GM21360 (cell line): ENCODE data around the gene SPO11.

Experiments
- ATAC-seq: cut with Tn5 transposase; IDR thresholded peaks from one replicate; pipeline ENCODE4 v1.9.1; 2021; ENCODE audit warnings: mild to moderate bottlenecking, moderate library complexity; ENCODE audit not compliant: unreplicated experiment

Gene SPO11

DNA sequence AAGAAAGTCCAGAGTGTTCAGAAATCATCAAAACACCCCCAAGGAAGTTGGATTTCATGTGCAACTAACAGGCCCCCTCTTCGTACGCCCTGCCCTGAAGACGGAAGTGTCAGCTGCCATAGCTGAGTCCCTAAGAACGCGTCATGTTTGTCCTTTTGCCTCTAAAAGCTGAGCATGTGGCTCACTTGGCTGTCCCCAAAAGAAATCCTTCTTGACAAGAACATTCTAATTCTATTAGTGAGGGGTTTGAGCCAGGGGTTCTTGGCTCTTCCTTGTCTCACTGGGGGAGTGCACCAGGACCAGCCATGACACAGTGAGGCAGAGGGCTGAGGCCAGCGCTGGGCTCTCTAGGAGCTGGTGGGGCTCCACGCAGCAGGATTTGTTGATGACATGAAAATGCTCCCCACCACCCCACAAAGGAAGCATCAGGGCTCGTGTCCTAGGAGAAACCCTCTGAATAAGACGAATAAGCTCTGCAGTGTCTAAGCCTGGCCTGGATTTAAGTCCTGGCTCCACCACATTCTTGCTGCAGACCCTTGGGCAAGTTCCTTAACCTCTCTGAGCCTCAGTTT lies 20.0 kb upstream of the SPO11 start:
- no peak for ATAC-seq

DNA sequence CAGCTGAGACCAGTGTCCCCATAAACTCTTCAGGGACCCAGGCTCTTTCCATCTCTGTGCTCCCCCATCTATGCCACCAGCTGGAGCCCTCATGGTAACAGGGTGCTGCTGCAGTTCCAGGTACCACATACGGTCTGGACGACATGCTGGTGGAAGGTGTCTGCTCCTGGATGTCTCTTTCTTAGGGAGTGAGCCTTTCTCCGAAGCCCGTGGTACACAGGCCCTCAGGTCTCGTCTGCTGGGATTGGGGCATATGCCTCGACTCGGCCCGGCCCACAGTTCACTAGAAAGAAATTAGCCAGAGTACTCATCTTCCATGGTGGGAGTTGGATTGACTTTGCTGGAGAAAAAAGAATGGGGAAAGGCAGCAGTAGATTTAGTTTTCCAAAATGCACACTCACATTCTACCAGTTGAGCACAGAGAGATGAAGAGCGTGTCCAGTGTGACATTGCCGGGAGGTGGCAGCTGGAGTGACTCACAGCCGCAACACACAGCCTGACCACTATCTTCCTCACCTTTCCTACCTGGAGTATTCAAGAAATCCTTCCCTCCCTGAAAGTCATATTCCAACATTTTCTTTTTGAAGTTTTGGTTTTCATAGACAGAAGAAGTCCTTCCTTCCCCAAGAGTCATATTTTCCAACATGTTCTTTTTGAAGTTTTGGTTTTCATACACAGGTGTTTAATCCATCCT lies 18.6 kb upstream of the SPO11 start:
- no peak for ATAC-seq

GRCh38 chr20:57312138-57312537 lies 17.5 kb upstream of the SPO11 start:
- no peak for ATAC-seq

DNA sequence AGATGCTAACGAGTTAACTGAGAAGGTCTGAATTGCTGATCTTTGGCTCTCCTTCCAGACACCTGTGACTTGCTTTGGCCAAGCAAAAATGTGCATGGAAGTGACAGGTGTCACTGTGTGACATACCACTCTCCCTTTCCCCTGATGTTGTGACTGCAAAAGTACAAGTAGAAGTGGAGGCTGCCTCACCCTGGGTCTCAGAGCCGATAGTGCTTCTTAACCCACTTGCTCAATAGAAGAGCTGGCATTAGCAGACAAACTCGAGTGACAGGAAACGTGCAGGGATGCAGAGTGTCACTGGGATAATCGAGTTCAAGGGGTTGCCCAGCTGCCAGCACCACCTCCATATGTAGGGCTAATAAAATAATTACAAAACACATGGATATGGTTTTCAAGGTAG lies 16.4 kb upstream of the SPO11 start:
- no peak for ATAC-seq

GRCh38 chr20:57313951-57314350 lies 15.7 kb upstream of the SPO11 start:
- no peak for ATAC-seq

DNA sequence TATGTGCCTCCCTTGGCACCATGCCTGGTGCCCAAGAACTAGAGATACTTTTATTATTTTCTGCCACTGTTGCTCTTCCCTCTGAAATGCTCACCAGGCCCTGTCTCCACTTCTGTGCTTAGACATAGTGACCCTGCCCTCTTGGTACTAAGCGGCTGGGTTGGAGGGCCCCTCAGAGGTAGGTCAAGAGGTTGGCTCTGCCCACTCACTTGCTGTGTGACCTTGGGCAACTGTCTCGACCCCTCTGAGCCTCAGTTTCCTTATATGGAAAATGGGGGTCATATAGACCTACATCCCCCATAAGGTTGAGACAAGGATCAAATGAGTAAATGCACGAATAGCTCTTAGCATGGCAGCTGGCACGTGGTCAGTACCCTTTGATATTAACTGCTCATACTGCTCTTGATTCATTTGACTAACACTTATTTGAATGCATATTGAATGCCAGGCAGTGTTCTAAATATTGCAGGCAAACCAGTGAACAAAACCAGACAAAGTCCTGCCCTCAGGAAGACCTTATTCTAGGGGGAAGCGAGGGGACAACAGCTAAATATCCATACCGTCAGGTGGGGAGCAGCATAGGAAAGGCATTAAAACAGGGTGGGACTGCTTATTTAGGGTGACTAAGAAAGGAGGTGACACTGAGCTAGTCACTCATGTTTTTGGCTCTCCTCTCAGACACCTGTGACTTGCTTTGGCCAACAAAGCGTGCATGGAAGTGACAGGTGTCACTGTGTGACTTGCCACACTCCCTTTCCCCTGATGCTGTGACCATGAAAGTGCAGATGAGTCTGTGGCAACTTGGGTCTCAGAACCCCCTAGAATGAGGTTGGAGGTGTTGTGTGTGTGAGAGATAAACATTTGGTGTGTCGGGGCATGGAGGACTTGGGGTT lies 14.3 kb upstream of the SPO11 start:
- no peak for ATAC-seq

GRCh38 chr20:57315976-57316480 lies 13.6 kb upstream of the SPO11 start:
- no peak for ATAC-seq

DNA sequence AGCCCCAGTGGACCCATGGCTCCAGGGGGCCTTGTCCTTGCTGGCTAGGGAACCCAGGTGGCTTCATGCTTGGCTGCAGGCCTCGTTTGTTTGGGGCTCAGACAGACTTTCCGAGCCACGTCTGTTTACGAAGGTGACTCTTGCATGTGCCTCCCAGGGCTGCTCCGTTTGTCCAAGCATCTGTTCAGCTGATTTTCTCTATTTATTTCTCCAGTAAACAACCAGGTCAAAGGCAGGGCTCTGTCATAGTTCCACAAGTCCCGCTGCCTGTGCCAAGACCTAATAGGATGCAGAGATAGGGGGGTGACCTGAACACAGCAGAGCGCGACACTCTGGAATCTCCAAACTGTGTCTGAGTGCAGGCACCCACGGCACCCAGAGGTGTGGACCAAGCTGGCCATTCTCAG lies 12.8 kb upstream of the SPO11 start:
- no peak for ATAC-seq

- ATAC-seq: no peak
Measured at GRCh38 chr20:57317316-57317788, 12.3 kb upstream of the SPO11 start.

GRCh38 chr20:57317789-57318371 lies 11.7 kb upstream of the SPO11 start:
- ATAC-seq: no peak

- no peak for ATAC-seq
Measured at GRCh38 chr20:57319584-57319983, 10.0 kb upstream of the SPO11 start.

DNA sequence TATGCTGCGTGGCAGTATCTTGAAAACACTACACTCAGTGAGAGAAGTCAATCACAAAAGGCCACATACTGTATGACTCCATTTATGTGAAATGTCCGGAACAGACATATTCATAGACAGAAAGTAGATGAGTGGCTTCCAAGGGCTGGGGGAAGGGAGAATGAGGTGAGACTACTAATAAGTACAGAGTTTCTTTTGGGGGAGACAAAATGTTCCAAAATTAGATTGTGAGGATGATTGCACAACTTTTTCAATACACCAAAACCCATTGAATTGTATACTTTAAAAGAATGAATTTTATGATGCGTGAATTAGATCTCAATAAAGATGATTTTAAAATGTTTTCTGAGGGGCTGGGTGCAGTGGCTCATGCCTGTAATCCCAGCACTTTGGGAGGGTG lies 9.2 kb upstream of the SPO11 start:
- ATAC-seq: no peak

DNA sequence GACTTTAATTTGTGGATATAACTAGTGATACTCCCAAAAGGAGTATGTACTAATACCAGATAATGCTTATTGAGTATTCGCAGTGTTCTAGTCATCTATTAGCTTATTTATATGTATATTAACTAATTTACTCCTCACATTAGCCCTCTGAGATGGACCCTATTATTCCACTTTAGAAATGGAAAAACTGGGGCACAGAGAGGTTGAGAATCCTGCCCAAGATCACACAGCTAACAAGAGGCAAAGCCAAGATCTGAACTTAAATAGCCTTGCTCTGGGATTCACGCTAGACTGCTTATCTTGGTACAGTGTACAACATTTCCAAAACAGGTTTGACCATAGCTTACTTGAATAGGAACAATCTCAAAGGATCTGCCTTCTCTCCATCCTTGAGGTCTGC lies 8.5 kb upstream of the SPO11 start:
- ATAC-seq: no peak

DNA sequence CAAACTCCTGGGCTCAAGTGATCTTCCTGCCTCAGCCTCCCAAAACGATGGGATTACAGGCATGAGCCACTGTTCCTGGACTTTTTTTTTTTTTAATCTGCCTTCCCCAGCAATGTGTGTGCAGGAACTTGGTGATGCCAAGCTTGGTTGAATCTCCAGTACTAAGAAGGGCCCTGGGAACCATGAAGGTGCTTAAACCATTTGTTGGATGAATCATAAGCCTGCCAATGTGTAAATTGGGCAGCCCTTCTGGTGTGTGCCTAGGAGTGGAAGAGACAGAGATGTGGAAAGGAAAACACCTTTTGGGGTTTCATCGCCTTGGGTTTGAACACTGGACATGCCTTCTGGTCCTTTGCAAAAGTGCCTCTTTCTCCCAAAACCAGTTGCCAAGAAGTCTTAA lies 7.1 kb upstream of the SPO11 start:
- ATAC-seq: no peak

GRCh38 chr20:57323034-57323433 lies 6.6 kb upstream of the SPO11 start:
- ATAC-seq: no peak

GRCh38 chr20:57325632-57326356 lies 3.8 kb upstream of the SPO11 start:
- no peak for ATAC-seq

DNA sequence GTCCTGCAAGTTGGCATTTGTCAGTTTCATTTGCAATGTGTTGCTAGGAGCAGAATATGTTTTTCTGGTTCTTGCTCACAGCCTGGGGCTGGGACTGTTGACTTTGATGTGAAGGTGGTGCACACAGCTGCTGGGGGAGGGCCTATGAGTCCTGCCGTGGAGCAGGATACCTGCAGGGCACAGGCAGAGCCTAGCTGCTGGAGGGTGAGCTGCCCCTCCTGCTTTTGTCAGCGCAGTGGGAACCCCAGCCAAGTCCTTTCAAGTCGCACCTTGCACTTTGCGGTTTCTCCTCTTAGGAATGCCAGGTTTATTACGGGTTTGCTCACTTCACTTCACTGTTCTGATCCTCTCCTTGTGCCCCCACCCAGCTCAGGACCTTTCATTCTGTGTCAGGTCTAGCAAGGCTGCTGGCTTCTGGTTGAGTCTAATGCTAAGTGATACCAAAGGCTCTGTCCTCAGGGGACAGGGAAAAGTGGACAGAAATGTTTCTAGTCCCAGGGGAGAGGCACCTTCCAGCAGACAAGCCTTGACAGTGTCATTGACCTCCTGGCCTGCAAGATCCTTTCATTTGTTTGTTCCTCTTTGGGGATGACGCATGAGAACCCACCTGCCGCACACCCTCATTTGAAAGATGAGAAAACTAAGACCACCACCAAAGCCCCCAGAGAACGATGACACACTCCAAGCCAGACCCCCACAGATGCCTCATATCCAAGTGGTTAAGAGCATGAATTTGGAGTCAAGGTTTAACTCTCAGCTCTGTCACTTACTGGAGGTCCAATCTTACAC lies 2.7 kb upstream of the SPO11 start:
- ATAC-seq: no peak

- no peak for ATAC-seq
Measured at GRCh38 chr20:57327820-57328219, 1.8 kb upstream of the SPO11 start.

DNA sequence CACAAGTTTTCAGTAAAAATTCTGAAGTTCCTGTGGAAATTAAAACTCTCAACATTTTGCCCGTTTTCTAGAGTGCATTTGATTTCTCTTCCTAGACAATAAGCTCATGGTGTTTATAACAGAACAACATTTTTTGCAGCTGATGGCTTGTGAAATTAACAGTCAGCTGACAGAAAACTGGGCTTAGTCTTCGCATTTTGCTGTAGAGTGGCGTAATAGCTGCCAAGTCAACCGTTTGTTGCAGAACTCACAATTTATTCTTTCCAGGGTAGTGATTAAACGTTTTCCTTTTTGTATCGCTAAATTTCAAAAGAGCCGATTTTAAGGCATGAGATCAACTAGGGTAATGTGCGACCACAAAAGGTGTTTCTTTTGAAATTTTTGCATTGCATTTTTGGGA lies 1.4 kb downstream of the SPO11 start:
- ATAC-seq: no peak
